ENCODE measurements around the gene NAALADL2.

GRCh38 chr3:175279911-175280310 is 420.8 kb downstream of the NAALADL2 start:
- no peak for TF ChIP-seq EZH2 (IDR thresholded peaks at IDR 0.05)
- TF ChIP-seq POLR2AphosphoS5 (IDR thresholded peaks at IDR 0.05; ENCODE audit: borderline replicate concordance, low read depth, low read length) = no peak
- TF ChIP-seq FOXP2 (optimal IDR thresholded peaks at IDR 0.05; ENCODE audit: control extremely low read depth, extremely low read length, insufficient read depth) = no peak
